D721Med (cell line): ENCODE results near the gene LSAMP.

ENCODE experiments used
- DNase-seq: peaks from one replicate; pipeline ENCODE4 v3.0.0; 2011; ENCODE audit warnings: low spot score; ENCODE audit not compliant: insufficient read length
- FAIRE-seq: peaks from 2 replicates; lab custom pipeline; 2011; peaks lifted over from hg19 to GRCh38; lab: Jason Lieb, UNC
- TF ChIP-seq, protein P1 (sequence below): IDR thresholded peaks from 2 replicates; pipeline ENCODE4 v1.5.1; 2012; ENCODE audit warnings: mild to moderate bottlenecking, control low read depth; ENCODE audit not compliant: insufficient read depth; ENCODE audit errors: missing control alignments

LSAMP gene

DNA sequence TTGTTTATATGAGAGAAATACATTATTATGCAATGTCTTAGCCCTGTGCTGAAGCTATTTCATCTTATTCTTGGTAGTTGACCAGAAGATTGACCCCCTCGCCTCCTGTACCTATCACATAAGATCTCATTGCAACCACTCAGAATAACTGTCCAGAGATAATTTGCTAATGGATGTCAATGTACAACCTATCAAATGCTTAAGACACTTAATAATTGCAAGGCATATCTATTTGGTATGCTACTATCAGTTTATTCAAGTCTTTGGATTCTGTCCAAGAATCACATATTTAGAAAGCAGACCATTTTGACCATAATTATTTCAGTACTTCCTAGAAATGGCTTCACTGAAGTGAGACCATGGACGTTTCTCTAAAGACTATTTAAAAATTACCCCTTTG lies 580.4 kb downstream of the LSAMP start:
- FAIRE-seq (no peak), DNase-seq (no peak)
- TF ChIP-seq, protein P1, sequence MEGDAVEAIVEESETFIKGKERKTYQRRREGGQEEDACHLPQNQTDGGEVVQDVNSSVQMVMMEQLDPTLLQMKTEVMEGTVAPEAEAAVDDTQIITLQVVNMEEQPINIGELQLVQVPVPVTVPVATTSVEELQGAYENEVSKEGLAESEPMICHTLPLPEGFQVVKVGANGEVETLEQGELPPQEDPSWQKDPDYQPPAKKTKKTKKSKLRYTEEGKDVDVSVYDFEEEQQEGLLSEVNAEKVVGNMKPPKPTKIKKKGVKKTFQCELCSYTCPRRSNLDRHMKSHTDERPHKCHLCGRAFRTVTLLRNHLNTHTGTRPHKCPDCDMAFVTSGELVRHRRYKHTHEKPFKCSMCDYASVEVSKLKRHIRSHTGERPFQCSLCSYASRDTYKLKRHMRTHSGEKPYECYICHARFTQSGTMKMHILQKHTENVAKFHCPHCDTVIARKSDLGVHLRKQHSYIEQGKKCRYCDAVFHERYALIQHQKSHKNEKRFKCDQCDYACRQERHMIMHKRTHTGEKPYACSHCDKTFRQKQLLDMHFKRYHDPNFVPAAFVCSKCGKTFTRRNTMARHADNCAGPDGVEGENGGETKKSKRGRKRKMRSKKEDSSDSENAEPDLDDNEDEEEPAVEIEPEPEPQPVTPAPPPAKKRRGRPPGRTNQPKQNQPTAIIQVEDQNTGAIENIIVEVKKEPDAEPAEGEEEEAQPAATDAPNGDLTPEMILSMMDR: no peak

DNA sequence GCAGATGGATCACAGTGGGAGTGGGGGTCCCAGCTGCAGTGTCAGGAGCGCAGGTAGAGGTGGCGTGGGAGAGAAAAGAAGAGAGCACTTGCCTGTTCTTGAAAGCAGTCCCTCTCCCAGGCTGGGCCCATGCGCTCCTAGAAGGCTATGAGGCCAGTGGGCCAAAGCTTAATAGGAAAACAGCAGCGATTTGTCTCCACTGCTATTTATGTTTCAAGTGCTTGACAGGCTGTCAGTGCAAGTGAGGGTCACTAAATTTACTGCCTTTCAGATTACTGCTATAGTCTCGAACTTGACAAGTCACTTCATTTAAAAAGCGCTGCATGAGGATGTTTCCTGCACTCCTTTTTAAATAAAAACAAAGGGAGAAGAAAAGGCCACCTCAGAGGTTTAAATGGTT lies 582.4 kb downstream of the LSAMP start:
- no peak for DNase-seq
- FAIRE-seq: no peak
- TF ChIP-seq, protein P1: no peak

DNA sequence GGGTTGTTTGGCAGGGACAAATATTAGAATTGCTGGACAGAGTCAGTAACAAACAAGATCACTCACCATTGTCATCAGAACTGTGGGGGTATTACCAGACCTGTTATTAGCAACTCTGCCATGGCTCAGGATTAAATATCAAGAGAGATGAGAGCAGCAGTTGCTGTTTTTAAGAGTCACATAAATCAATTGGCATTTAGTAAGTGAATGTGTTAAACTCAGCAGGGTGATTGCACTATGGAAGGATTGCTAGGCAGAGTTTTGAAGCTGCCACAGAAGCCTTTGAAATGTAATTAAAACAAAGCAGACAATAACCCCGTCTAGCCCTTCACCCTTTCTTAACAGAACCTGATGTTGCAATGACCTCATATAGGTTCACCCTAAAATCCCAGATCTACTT lies 583.2 kb downstream of the LSAMP start:
- TF ChIP-seq, protein P1: no peak
- no peak for FAIRE-seq
- DNase-seq: no peak

DNA sequence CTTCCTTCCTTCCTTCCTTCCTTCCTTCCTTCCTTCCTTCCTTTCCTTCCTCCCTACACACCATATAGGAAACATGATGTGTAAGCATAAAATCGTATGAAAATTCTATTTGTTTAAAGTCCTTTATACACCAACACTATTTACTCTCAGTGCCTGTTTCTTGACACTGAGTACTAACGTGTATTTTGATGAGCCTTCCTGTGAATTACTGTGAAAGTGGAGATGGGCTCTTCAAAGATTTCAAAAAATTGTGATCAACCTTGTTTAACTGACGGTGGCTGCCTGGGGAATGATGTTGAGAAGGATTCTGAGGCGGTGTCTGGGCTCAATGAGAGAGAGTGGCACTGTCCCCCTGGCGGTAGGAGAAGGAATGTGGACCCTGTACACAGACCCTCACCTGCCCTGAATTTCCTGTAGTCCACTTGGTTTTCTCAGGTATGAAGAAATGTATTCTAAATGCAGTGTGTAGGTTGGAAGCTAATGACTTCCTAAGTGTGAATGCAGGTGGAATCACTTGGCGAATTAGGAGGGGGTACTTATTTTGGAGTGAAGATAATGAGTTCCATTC lies 584.0 kb downstream of the LSAMP start:
- TF ChIP-seq, protein P1: no peak
- no peak for DNase-seq

DNA sequence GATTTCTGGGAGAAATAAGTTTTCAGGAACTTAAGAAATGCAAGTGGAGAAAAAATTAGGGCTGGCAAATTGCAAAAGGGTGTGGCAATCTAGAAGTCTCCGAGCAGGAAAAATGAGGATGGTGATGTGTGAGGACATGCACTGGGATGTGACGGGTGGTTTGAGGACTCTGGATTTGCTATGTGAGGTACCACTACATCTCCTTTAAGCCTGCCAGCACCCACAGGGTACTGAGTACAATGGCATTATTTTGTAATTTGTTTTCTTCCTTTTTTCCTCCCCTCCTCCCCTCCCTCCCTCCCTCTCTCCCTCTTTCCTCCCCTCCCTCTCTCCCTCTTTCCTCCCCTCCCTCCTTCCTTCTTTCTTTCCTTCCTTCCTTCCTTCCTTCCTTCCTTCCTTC lies 584.5 kb downstream of the LSAMP start:
- no peak for DNase-seq
- no peak for FAIRE-seq
- TF ChIP-seq, protein P1: no peak

More for the DNA sequence above, 584.0 kb downstream of the LSAMP start:
- no peak for FAIRE-seq

DNA sequence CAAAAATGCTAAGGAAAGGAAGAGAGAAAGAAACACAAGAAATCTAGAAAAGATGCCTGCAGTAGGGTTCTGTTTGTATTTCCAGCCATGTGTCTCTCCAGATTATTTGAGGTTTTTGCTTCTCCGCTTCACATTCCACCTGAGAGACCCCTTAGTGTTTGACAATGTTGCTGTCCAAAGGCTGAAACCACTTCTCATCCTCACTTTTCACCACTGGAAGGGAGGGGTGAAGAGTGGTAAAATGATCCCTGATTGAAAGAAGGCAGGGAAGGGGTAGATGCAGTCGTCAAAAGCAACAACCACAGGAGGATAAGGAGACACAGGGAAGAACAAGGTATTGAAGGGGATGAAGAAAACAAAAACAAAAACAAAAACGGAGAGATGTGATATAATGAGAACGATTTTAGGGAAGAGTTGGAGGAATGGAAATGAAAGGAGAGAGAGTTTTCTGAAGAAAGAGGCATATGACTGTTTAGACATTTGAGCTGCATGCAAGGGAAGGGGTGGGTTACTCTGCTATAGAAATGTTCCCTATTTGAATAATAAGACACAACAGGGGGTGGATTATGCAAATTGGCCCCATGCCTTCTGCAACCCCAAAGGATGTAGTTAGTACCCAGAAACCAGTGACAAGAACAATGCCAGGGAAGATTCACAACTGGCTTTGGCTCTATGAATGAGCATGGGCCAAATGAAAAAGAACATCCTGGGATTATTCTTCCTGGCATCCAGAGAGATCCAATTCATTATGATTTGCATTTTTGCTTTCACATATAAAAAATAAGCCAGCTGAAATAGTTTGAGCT lies 586.1 kb downstream of the LSAMP start:
- FAIRE-seq: no peak
- TF ChIP-seq, protein P1: no peak

DNA sequence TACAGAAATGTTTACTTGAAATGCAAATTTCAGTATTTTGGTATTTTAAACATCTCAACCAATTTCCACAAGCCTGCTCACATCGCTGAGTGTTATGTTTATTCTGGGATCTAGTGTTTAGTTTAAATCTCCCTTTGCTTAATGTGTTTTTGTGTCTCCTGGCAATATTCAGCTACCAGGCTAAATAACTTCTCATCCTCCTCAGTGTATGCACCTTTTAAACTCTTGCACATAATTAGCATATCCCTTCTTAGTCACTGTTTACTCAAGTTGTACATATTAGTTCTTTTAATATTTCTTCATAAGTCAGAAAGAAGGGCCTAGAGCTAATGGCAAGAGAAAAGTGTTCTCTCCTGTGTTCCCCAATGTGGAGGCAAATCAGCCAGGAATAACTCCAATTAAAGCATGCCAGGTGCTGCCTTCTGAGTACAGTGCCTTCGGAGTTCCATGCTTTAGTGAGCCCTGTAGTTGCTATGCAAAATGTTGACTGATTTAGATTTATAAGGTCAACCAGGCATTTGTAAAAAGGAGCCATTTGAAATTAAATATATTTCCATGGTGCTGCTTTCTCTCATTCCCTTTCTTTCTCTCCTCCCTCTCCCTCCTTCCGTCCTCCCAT lies 587.7 kb downstream of the LSAMP start:
- no peak for DNase-seq
- no peak for FAIRE-seq
- TF ChIP-seq, protein P1: no peak

More for the DNA sequence above, 586.1 kb downstream of the LSAMP start:
- no peak for DNase-seq
